RWPE2 (cell line): ENCODE results near the gene JDP2.

ENCODE experiments used
- ATAC-seq: fragments of 200-7000 bp; cut with Tn5 transposase; 3 replicates; pipeline ENCODE4 v1.9.1; 2021; ENCODE audit warnings: low read depth
- DNase-seq: peaks from one replicate; pipeline ENCODE4 v3.0.0-alpha.2; 2020; ENCODE audit warnings: low spot score
- H3K27ac ChIP-seq: fragments of 450-650 bp; 2 replicates; pipeline ENCODE4 v1.5.1; 2017; ENCODE audit warnings: mild to moderate bottlenecking; ENCODE audit not compliant: poor library complexity, severe bottlenecking
- H3K27me3 ChIP-seq: fragments of 250-450 bp; sonication (Bioruptor Pico); 2 replicates; pipeline ENCODE4 v1.5.1; 2021; ENCODE audit warnings: mild to moderate bottlenecking, moderate library complexity; ENCODE audit not compliant: insufficient read depth, poor library complexity, severe bottlenecking
- H3K36me3 ChIP-seq: fragments of 250-450 bp; sonication (Bioruptor Pico); 2 replicates; pipeline ENCODE4 v1.5.1; 2020; ENCODE audit warnings: low read depth, mild to moderate bottlenecking, moderate library complexity
- H3K4me1 ChIP-seq: fragments of 250-450 bp; sonication (Bioruptor Pico); 2 replicates; pipeline ENCODE4 v1.5.1; 2021; ENCODE audit warnings: mild to moderate bottlenecking, moderate library complexity; ENCODE audit not compliant: insufficient read depth, poor library complexity, severe bottlenecking
- H3K4me3 ChIP-seq: fragments of 250-450 bp; sonication (Bioruptor Pico); 2 replicates; pipeline ENCODE4 v1.5.1; 2021; ENCODE audit warnings: mild to moderate bottlenecking, moderate library complexity; ENCODE audit not compliant: severe bottlenecking
- H3K9me3 ChIP-seq: fragments of 250-450 bp; sonication (Bioruptor Pico); 2 replicates; pipeline ENCODE4 v1.5.1; 2021; ENCODE audit warnings: mild to moderate bottlenecking, moderate library complexity; ENCODE audit not compliant: severe bottlenecking
- CTCF ChIP-seq: fragments of 450-650 bp; IDR thresholded peaks from one replicate; pipeline ENCODE4 v1.5.1; 2017; ENCODE audit warnings: mild to moderate bottlenecking, moderate library complexity; ENCODE audit not compliant: poor library complexity, severe bottlenecking

JDP2 gene

DNA sequence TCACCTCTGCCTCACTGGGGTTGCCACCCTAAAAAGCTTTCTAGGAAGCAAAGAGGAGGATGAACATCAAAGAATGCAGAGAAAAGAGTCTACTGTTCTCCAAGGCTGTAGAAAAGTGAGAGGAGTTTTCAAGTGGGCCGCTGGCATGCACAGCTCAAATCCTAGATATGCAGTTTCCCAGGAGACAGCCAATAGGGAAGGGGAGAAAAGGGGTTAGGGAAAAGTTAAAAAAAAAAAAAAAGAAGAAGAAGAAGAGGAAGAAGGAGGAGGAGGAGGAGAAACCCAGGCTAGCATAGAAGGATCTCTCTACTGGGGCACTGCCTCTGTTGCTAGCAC is 95.1 kb downstream of the JDP2 start:
- no peak for ATAC-seq
- no peaks in the 10 kb centered on the region for H3K27me3 ChIP-seq
- H3K9me3 ChIP-seq, result no peaks in the 10 kb centered on the region
- no peak overlapping the region for H3K27ac ChIP-seq
- no peak overlapping the region for H3K4me3 ChIP-seq
- peaks cover 11% of the 10 kb centered on the region for H3K4me1 ChIP-seq
- DNase-seq, result no peak
- H3K36me3 ChIP-seq, result no peaks in the 10 kb centered on the region
- TF ChIP-seq CTCF, result no peak
